Epithelial cell of prostate (primary cell): ENCODE results near the gene TUBB3.
A peak's percentile ranks its signal among the peaks of the same experiment; 100 is the strongest.
"Not testable (repeated sequence)": the region's sequence is repeated elsewhere in the genome, so short reads cannot be mapped to it uniquely, and the experiment has no call there.

Source experiments
- DNase-seq: peaks from one replicate; pipeline ENCODE4 v3.0.0-alpha.2; 2011; ENCODE audit warnings: low read depth, low spot score
- H3K27ac ChIP-seq: fragments of 450-650 bp; 2 replicates; pipeline ENCODE4 v1.5.1; 2017; ENCODE audit warnings: mild to moderate bottlenecking

TUBB3 gene

GRCh38 chr16:89960966-89961365 lies 37.8 kb downstream of the TUBB3 start:
- no peak for DNase-seq
- H3K27ac ChIP-seq, result no peak overlapping the region

- no peak overlapping the region for H3K27ac ChIP-seq
- no peak for DNase-seq
Observed at GRCh38 chr16:89961920-89962319, 38.8 kb downstream of the TUBB3 start.

GRCh38 chr16:89962754-89963498 lies 39.8 kb downstream of the TUBB3 start:
- H3K27ac ChIP-seq, result no peak overlapping the region
- no peak for DNase-seq

GRCh38 chr16:89964201-89964600 lies 41.1 kb downstream of the TUBB3 start:
- DNase-seq, result no peak
- no peak overlapping the region for H3K27ac ChIP-seq

- no peak overlapping the region for H3K27ac ChIP-seq
- DNase-seq, result no peak
Observed at GRCh38 chr16:89965447-89966225, 42.5 kb downstream of the TUBB3 start.

GRCh38 chr16:89966756-89967155 lies 43.6 kb downstream of the TUBB3 start:
- DNase-seq, result no peak
- H3K27ac ChIP-seq, result no peak overlapping the region

GRCh38 chr16:89967436-89967835 lies 44.3 kb downstream of the TUBB3 start:
- not testable (repeated sequence) for DNase-seq, H3K27ac ChIP-seq

- not testable (repeated sequence) for H3K27ac ChIP-seq
Observed at GRCh38 chr16:89968074-89968473, 44.9 kb downstream of the TUBB3 start.

GRCh38 chr16:89969741-89970410 lies 46.7 kb downstream of the TUBB3 start:
- no peak overlapping the region for H3K27ac ChIP-seq
- DNase-seq, result no peak

More at GRCh38 chr16:89968074-89968473, 44.9 kb downstream of the TUBB3 start:
- DNase-seq, result not testable (repeated sequence)

GRCh38 chr16:89971495-89972243 lies 48.5 kb downstream of the TUBB3 start:
- no peak for DNase-seq
- peak overlapping the region; percentile 84 for H3K27ac ChIP-seq

GRCh38 chr16:89972244-89973234 lies 49.4 kb downstream of the TUBB3 start:
- peak; percentile 37 for DNase-seq
- peak overlapping the region; percentile 84 for H3K27ac ChIP-seq

- no peak for DNase-seq
- H3K27ac ChIP-seq, result peak overlapping the region; percentile 84
Observed at GRCh38 chr16:89973235-89973634, 50.1 kb downstream of the TUBB3 start.

- no peak overlapping the region for H3K27ac ChIP-seq
- DNase-seq, result no peak
Observed at GRCh38 chr16:89973654-89974335, 50.7 kb downstream of the TUBB3 start.

- H3K27ac ChIP-seq, result no peak overlapping the region
- no peak for DNase-seq
Observed at GRCh38 chr16:89974870-89975269, 51.7 kb downstream of the TUBB3 start.

- no peak overlapping the region for H3K27ac ChIP-seq
- no peak for DNase-seq
Observed at GRCh38 chr16:89981414-89981813, 58.3 kb downstream of the TUBB3 start.

GRCh38 chr16:89982318-89982717 lies 59.2 kb downstream of the TUBB3 start:
- H3K27ac ChIP-seq, result no peak overlapping the region
- DNase-seq, result peak; percentile 33

GRCh38 chr16:89983536-89983935 lies 60.4 kb downstream of the TUBB3 start:
- H3K27ac ChIP-seq, result no peak overlapping the region
- no peak for DNase-seq

- H3K27ac ChIP-seq, result no peak overlapping the region
- no peak for DNase-seq
Observed at GRCh38 chr16:89984216-89984615, 61.1 kb downstream of the TUBB3 start.

GRCh38 chr16:89985219-89985618 lies 62.1 kb downstream of the TUBB3 start:
- H3K27ac ChIP-seq, result no peak overlapping the region
- no peak for DNase-seq
